Keratinocyte (primary cell): ENCODE results near the gene ATF7. TPM values are rescaled to one million over a fixed set of nuclear protein-coding genes. Genes with fewer than 3 reads are reported as not detected.

Experiments
- DNase-seq: peaks from one replicate; pipeline ENCODE4 v3.0.0-alpha.2; 2011; ENCODE audit warnings: low read depth, missing footprints, low spot score
- FAIRE-seq: peaks from 2 replicates; lab custom pipeline; 2011; peaks lifted over from hg19 to GRCh38; lab: Jason Lieb, UNC
- H2AFZ ChIP-seq: 2 replicates; pipeline ENCODE4 v1.6.0; 2012; ENCODE audit warnings: low read length, control low read depth, inconsistent platforms; ENCODE audit not compliant: control insufficient read depth
- H3K27ac ChIP-seq: 2 replicates; pipeline ENCODE4 v1.5.1; 2011; ENCODE audit warnings: low read length; ENCODE audit not compliant: control insufficient read depth, insufficient read depth
- H3K27me3 ChIP-seq: 3 replicates; pipeline ENCODE4 v1.6.0; 2011; ENCODE audit warnings: low read length; ENCODE audit not compliant: control insufficient read depth, insufficient read depth; ENCODE audit errors: extremely low read depth
- H3K36me3 ChIP-seq, 2 experiments: 2 replicates in 1 of 2; 3 replicates in 1 of 2; pipeline ENCODE4 v1.5.1; 2011; ENCODE audit warnings: low read length in 2 of 2, mild to moderate bottlenecking in 1 of 2; ENCODE audit not compliant: control insufficient read depth in 2 of 2, insufficient read depth in 2 of 2; ENCODE audit errors: extremely low read depth in 1 of 2
- H3K4me1 ChIP-seq: 3 replicates; pipeline ENCODE4 v1.5.1; 2011; ENCODE audit warnings: low read length; ENCODE audit not compliant: control insufficient read depth, insufficient read depth; ENCODE audit errors: extremely low read depth
- H3K4me2 ChIP-seq: 3 replicates; pipeline ENCODE4 v1.6.0; 2011; ENCODE audit warnings: low read depth, low read length; ENCODE audit not compliant: control insufficient read depth, insufficient read depth; ENCODE audit errors: extremely low read depth
- H3K4me3 ChIP-seq, 3 experiments: fragments of 200-600 bp in 1 of 3; sonication (generic) in 1 of 3; 2 replicates in 2 of 3; 3 replicates in 1 of 3; pipeline ENCODE4 v1.5.1; 2011 to 2016; ENCODE audit warnings: low read length in 3 of 3, mild to moderate bottlenecking in 3 of 3, control low read depth in 2 of 3, inconsistent platforms in 1 of 3, low read depth in 1 of 3, mixed read lengths in 1 of 3, mixed run types in 1 of 3, moderate library complexity in 1 of 3; ENCODE audit not compliant: control insufficient read depth in 2 of 3, insufficient read depth in 2 of 3; ENCODE audit errors: extremely low read depth in 1 of 3
- H3K79me2 ChIP-seq: 2 replicates; pipeline ENCODE4 v1.6.0; 2012; ENCODE audit warnings: low read length; ENCODE audit not compliant: control insufficient read depth, insufficient read depth
- H3K9ac ChIP-seq: 3 replicates; pipeline ENCODE4 v1.6.0; 2011; ENCODE audit warnings: low read length; ENCODE audit not compliant: control insufficient read depth, insufficient read depth; ENCODE audit errors: extremely low read depth
- H3K9me1 ChIP-seq: 3 replicates; pipeline ENCODE4 v1.6.0; 2011; ENCODE audit warnings: low read length; ENCODE audit not compliant: control insufficient read depth, insufficient read depth; ENCODE audit errors: extremely low read depth
- H3K9me3 ChIP-seq: 2 replicates; pipeline ENCODE4 v1.5.1; 2012; ENCODE audit warnings: low read depth, low read length; ENCODE audit not compliant: control insufficient read depth
- H4K20me1 ChIP-seq: 3 replicates; pipeline ENCODE4 v1.6.0; 2011; ENCODE audit warnings: low read length; ENCODE audit not compliant: control insufficient read depth, insufficient read depth; ENCODE audit errors: extremely low read depth
- CTCF ChIP-seq, 3 experiments: IDR thresholded peaks in 1 of 3; conservative IDR thresholded peaks in 1 of 3; optimal IDR thresholded peaks in 1 of 3; 2 replicates in 2 of 3; 3 replicates in 1 of 3; pipeline versions ENCODE3 to v1.5.1; 2011; ENCODE audit warnings: low read length in 3 of 3, mild to moderate bottlenecking in 3 of 3, moderate library complexity in 2 of 3, control low read depth in 1 of 3, inconsistent platforms in 1 of 3; ENCODE audit not compliant: insufficient read depth in 2 of 3; ENCODE audit errors: extremely low read depth in 1 of 3
- EZH2 ChIP-seq: IDR thresholded peaks from one replicate; pipeline ENCODE4 v1.6.1; 2012; ENCODE audit warnings: inconsistent platforms, mild to moderate bottlenecking, low read length, moderate library complexity
- dilution Hi-C: fragments of 300-500 bp; cut with MboI; formaldehyde crosslinking; loops from one replicate; pipeline ENCODE4 v1.7.0; 2020; ENCODE audit warnings: low sequenced_read_pairs; ENCODE audit not compliant: extremely low pct_ligation_motif_present
- polyA plus RNA-seq, 5 experiments: library from polyadenylated mRNA; depleted of rRNA in 3 of 5; stranded (reverse) in 3 of 5; stranded (forward) in 1 of 5; unstranded in 1 of 5; fragments of >200 nt; gene quantifications; 1 replicate in 1 of 5; 2 replicates in 3 of 5; 3 replicates in 1 of 5; pipeline versions ENCODE4 v1.2.1 to v1.2.3, GENCODE V29; 2011 to 2012; ENCODE audit warnings: missing spikeins in 2 of 5, low read depth in 1 of 5, low replicate concordance in 1 of 5

ATF7 gene
- polyA plus RNA-seq, 1 donor (not counting 4 experiments of a cell fraction or from before 2014, with no cell fraction given): 16.3 TPM

GRCh38 chr12:53513712-53514410, 112.3 kb downstream of the ATF7 start:
- H3K4me1 ChIP-seq: no peaks in the 10 kb centered on the region
- FAIRE-seq: no peak
- no peak overlapping the region for H3K4me3 ChIP-seq
- no peaks in the 10 kb centered on the region for H3K27me3 ChIP-seq
- no peak overlapping the region for H3K9ac ChIP-seq
- no peak for DNase-seq
- H4K20me1 ChIP-seq: no peaks in the 10 kb centered on the region
- dilution Hi-C loops: no loop called here
- no peak overlapping the region for H2AFZ ChIP-seq
- H3K4me2 ChIP-seq: no peak overlapping the region
- TF ChIP-seq CTCF (optimal IDR thresholded peaks at IDR 0.05 in 1 of 3, IDR thresholded peaks at IDR 0.05 in 1 of 3, conservative IDR thresholded peaks at IDR 0.05 in 1 of 3; ENCODE audit: extremely low read depth in 1 of 3, insufficient read depth in 2 of 3, low read length in 3 of 3) (no peak), EZH2 (no peak)
- H3K27ac ChIP-seq: no peak overlapping the region
- no peaks in the 10 kb centered on the region for H3K9me3 ChIP-seq
- peaks cover 27 to 28% of the 10 kb centered on the region in 2 experiments for H3K36me3 ChIP-seq
- no peaks in the 10 kb centered on the region for H3K9me1 ChIP-seq
- H3K79me2 ChIP-seq: no peaks in the 10 kb centered on the region

- no peaks in the 10 kb centered on the region for H3K4me1 ChIP-seq
- no peak overlapping the region for H3K9ac ChIP-seq
- H3K27ac ChIP-seq: no peak overlapping the region
- DNase-seq: no peak
- no peak overlapping the region for H3K4me2 ChIP-seq
- no peaks in the 10 kb centered on the region for H3K27me3 ChIP-seq
- H3K36me3 ChIP-seq: peaks cover 27 to 30% of the 10 kb centered on the region in 2 experiments
- no peaks in the 10 kb centered on the region for H3K9me1 ChIP-seq
- H2AFZ ChIP-seq: no peak overlapping the region
- H3K79me2 ChIP-seq: no peaks in the 10 kb centered on the region
- no peaks in the 10 kb centered on the region for H3K9me3 ChIP-seq
- FAIRE-seq: no peak
- no peaks in the 10 kb centered on the region for H4K20me1 ChIP-seq
- H3K4me3 ChIP-seq: no peak overlapping the region
- TF ChIP-seq CTCF (optimal IDR thresholded peaks at IDR 0.05 in 1 of 3, IDR thresholded peaks at IDR 0.05 in 1 of 3, conservative IDR thresholded peaks at IDR 0.05 in 1 of 3; ENCODE audit: extremely low read depth in 1 of 3, insufficient read depth in 2 of 3, low read length in 3 of 3): no peak
- no peak for TF ChIP-seq EZH2
- dilution Hi-C loops: no loop called here
These were observed 115.9 kb downstream of the ATF7 start for GRCh38 chr12:53510181-53510812.
